Effector CD4-positive, alpha-beta T cell (primary cell): ENCODE results near the gene GREB1L.
"Not testable (repeated sequence)": the region's sequence is repeated elsewhere in the genome, so short reads cannot be mapped to it uniquely, and the experiment has no call there.

Experiments used
- DNase-seq: peaks from one replicate; pipeline ENCODE4 v3.0.0-alpha.2; 2020

The GREB1L gene

GRCh38 chr18:21307578-21307977 is 65.5 kb downstream of the GREB1L start:
- no peak for DNase-seq

- no peak for DNase-seq
Measured at GRCh38 chr18:21309248-21309647, 67.2 kb downstream of the GREB1L start.

- DNase-seq: not testable (repeated sequence)
Measured at GRCh38 chr18:21311980-21312379, 69.9 kb downstream of the GREB1L start.

- no peak for DNase-seq
Measured at GRCh38 chr18:21313576-21313975, 71.5 kb downstream of the GREB1L start.

- no peak for DNase-seq
Measured at GRCh38 chr18:21314724-21315123, 72.7 kb downstream of the GREB1L start.

GRCh38 chr18:21315126-21315525 is 73.1 kb downstream of the GREB1L start:
- DNase-seq: not testable (repeated sequence)

- no peak for DNase-seq
Measured at GRCh38 chr18:21315741-21316197, 73.7 kb downstream of the GREB1L start.

- DNase-seq: no peak
Measured at GRCh38 chr18:21316296-21316695, 74.3 kb downstream of the GREB1L start.

- DNase-seq: no peak
Measured at GRCh38 chr18:21321711-21322110, 79.7 kb downstream of the GREB1L start.

- no peak for DNase-seq
Measured at GRCh38 chr18:21327101-21327500, 85.1 kb downstream of the GREB1L start.

GRCh38 chr18:21330122-21330701 is 88.2 kb downstream of the GREB1L start:
- DNase-seq: no peak

- no peak for DNase-seq
Measured at GRCh38 chr18:21331065-21331464, 89.0 kb downstream of the GREB1L start.

- no peak for DNase-seq
Measured at GRCh38 chr18:21335927-21336488, 94.0 kb downstream of the GREB1L start.

GRCh38 chr18:21336846-21337245 is 94.8 kb downstream of the GREB1L start:
- no peak for DNase-seq

GRCh38 chr18:21341141-21341540 is 99.1 kb downstream of the GREB1L start:
- no peak for DNase-seq

GRCh38 chr18:21342372-21342771 is 100.3 kb downstream of the GREB1L start:
- DNase-seq: no peak

GRCh38 chr18:21344860-21345259 is 102.8 kb downstream of the GREB1L start:
- no peak for DNase-seq

GRCh38 chr18:21345840-21346239 is 103.8 kb downstream of the GREB1L start:
- DNase-seq: no peak

GRCh38 chr18:21359746-21360145 is 117.7 kb downstream of the GREB1L start:
- DNase-seq: no peak

- no peak for DNase-seq
Measured at GRCh38 chr18:21361307-21361880, 119.4 kb downstream of the GREB1L start.

- DNase-seq: no peak
Measured at GRCh38 chr18:21362831-21363230, 120.8 kb downstream of the GREB1L start.

GRCh38 chr18:21363348-21363747 is 121.3 kb downstream of the GREB1L start:
- no peak for DNase-seq

GRCh38 chr18:21364471-21364870 is 122.4 kb downstream of the GREB1L start:
- DNase-seq: no peak

- no peak for DNase-seq
Measured at GRCh38 chr18:21366896-21367295, 124.9 kb downstream of the GREB1L start.

GRCh38 chr18:21369146-21369545 is 127.1 kb downstream of the GREB1L start:
- no peak for DNase-seq
